ENCODE measurements around the gene SSH2.

DNA sequence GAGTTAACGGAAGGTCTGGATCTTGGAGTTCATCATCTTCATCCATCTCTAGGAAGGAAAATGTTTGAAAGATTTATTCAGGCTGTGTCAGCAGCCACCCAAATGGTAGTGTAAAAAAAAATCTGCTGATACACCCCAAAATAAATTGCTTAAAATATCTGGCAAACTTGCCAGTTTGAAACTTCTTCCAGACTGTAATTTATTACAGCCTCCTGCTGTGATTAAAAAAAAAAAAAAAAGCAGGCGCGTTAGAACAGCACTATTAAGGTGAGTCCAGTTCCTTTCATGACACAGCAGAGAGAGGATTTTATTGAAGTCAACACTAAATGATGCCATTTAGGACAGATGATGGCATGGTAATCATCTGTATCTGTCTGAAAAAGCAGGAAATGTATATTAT is 166.8 kb downstream of the SSH2 start:
- no peak for TF ChIP-seq EZH2phosphoT487 (IDR thresholded peaks at IDR 0.05; ENCODE audit: borderline replicate concordance, low read length)
- TF ChIP-seq CTCF (conservative IDR thresholded peaks at IDR 0.05; ENCODE audit: low read depth, low read length) = no peak
- no peak for TF ChIP-seq EZH2 (IDR thresholded peaks at IDR 0.05; ENCODE audit: low read length, unreplicated experiment)

All from PC-3 (cell line).